ENCODE measurements around the gene DDX20. TPM values are rescaled to one million over a fixed set of nuclear protein-coding genes. Genes with fewer than 3 reads are reported as not detected.

DDX20 gene
- total RNA-seq, 3 donors from 2014 or later = 7.7 to 12.4 (median 8.6) TPM

DNA sequence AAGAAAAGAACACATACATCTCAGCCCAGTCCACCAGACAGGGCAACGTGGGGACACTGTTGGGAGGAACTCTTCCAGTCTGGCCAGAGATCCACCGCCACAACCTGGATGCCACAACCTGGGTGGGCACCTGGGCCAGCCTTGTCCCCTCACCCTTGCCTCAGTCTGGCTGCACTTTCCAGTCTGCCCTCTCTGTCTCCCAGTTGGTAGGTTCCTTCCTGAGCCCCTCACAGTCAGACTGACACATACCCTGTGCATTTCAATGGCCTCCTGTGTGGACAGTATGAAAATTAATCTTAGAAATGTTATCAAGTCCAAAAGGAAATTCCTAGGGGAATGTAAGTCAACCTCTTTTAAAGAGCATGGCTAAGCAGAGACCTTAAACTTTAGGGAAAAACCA lies 49.5 kb downstream of the DDX20 start:
- TF ChIP-seq, protein P1, sequence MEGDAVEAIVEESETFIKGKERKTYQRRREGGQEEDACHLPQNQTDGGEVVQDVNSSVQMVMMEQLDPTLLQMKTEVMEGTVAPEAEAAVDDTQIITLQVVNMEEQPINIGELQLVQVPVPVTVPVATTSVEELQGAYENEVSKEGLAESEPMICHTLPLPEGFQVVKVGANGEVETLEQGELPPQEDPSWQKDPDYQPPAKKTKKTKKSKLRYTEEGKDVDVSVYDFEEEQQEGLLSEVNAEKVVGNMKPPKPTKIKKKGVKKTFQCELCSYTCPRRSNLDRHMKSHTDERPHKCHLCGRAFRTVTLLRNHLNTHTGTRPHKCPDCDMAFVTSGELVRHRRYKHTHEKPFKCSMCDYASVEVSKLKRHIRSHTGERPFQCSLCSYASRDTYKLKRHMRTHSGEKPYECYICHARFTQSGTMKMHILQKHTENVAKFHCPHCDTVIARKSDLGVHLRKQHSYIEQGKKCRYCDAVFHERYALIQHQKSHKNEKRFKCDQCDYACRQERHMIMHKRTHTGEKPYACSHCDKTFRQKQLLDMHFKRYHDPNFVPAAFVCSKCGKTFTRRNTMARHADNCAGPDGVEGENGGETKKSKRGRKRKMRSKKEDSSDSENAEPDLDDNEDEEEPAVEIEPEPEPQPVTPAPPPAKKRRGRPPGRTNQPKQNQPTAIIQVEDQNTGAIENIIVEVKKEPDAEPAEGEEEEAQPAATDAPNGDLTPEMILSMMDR (IDR thresholded peaks at IDR 0.05) = no peak
- Histone ChIP-seq H3K36me3 (ENCODE audit: low read depth) (no peaks in the 10 kb centered on the region), H3K4me3 (no peak overlapping the region), H3K4me1 (ENCODE audit: low read depth) (no peaks in the 10 kb centered on the region), H3K9me3 (no peaks in the 10 kb centered on the region)
- intact Hi-C loops (cut with DNase I, micrococcal nuclease) = no loop called here
- DNase-seq = no peak
- no peak for ATAC-seq

DNA sequence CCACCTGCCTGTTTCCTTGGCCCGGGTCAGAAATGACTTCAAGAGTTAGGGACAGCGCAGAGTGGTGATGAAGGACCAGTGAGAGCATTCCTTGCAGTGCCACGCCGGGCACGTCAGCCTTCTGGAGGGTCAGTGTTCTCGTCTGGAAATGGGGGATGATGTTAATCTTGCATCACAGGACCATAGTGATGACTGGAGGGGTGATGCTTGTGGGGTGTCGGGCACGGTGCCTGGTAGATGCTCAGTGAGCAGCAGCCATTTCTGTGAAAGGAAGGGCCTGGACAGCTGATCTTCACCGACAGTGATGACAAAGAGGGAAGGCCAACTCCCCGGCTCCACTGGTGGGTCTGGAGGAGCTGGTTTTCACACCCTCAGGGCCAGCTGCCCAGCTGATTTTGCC lies 56.2 kb downstream of the DDX20 start:
- Histone ChIP-seq H3K4me3 (no peak overlapping the region), H3K4me1 (ENCODE audit: low read depth) (no peaks in the 10 kb centered on the region), H3K9me3 (no peaks in the 10 kb centered on the region), H3K36me3 (ENCODE audit: low read depth) (no peaks in the 10 kb centered on the region)
- TF ChIP-seq, protein P1 (IDR thresholded peaks at IDR 0.05) = no peak
- intact Hi-C loops (cut with DNase I, micrococcal nuclease) = no loop called here
- DNase-seq = no peak
- no peak for ATAC-seq

DNA sequence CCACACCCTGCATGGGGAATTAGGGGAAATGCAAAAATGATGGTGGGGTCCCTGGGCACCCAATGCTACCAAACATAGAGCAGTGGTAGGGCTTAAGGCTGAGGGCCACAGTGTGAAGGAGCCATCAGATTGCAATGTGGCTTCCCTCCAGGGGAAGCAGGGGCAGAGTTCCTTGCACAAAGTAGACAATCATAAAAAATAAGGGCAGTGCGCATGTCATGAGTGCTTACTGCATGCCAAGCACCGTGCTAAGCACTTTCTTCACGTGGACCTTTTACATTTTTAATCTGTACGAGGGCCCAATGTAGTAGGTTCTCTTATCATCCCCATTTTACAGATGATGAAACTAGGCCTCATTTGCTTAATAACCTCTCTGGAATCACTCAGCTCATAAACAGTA lies 56.6 kb downstream of the DDX20 start:
- ATAC-seq (no peak), DNase-seq (no peak)
- Histone ChIP-seq H3K36me3 (ENCODE audit: low read depth) (no peaks in the 10 kb centered on the region), H3K4me3 (no peak overlapping the region), H3K9me3 (no peaks in the 10 kb centered on the region), H3K4me1 (ENCODE audit: low read depth) (no peaks in the 10 kb centered on the region)
- TF ChIP-seq, protein P1 (IDR thresholded peaks at IDR 0.05) = no peak
- intact Hi-C loops (cut with DNase I, micrococcal nuclease) = no loop called here

DNA sequence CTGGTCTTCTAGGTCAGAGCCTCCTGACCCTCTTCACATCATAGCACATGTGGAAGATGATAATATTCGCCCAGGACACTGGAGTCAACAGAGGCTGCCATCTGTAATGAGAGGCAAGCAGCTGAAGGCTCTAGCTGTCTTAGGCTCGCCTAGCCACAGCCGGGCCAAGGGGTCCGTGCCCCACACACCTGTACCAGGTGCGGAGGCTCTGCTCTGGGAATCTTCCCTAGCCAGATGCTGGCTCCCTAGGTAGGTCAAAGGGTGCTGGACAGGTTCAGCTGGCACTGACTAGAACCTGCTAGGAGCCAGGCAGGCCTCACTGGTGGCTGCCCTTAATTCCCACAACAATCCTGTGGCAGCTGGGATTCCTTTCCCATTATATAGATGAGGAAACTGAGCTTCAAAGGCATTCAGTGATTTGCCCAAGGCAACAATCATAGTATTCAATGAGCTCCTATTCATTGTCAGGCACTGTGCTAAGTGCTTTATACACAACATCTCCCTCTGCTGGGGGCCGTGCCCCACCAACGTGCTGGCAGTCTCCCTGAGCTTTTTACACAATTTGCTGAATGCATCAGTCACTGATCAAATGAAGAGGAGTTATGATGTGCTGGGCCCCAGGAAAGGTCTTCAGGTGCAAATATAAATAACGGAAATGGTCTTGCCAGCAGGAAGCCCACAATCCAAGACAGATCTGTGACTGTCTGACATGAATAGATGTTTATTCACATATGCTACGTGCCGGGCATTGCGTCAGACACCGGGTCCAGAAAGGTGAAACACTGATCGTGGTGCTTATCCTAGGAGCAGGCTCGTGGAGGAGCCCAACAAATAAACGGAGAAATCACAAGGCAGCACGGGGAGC lies 58.0 kb downstream of the DDX20 start:
- TF ChIP-seq, protein P1 (IDR thresholded peaks at IDR 0.05) = no peak
- no peaks in the 10 kb centered on the region for H3K36me3 ChIP-seq (ENCODE audit: low read depth)
- H3K4me3 ChIP-seq = no peak overlapping the region
- H3K4me1 ChIP-seq (ENCODE audit: low read depth) = no peaks in the 10 kb centered on the region
- no peaks in the 10 kb centered on the region for H3K9me3 ChIP-seq
- DNase-seq = no peak
- intact Hi-C loops (cut with DNase I, micrococcal nuclease) = no loop called here
- no peak for ATAC-seq

DNA sequence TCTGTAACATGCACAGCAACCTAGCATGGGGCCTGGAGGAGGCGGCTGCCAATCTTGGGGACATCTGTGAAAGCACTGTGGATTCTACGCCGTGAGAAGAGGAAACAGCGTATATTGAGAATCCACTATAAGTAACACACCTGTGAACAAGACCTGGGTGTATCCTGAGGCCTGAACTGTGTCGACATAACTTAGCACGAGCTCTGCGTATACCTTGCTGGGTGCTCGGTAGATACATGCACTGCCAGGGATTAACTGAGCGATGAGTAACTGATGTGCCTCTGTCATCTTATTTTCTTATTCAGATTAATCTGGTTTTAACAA lies 58.6 kb downstream of the DDX20 start:
- TF ChIP-seq, protein P1 (IDR thresholded peaks at IDR 0.05) = no peak
- ATAC-seq (no peak), DNase-seq (no peak)
- no peaks in the 10 kb centered on the region for H3K9me3 ChIP-seq
- no peaks in the 10 kb centered on the region for H3K36me3 ChIP-seq (ENCODE audit: low read depth)
- intact Hi-C loops (cut with DNase I, micrococcal nuclease) = no loop called here
- H3K4me3 ChIP-seq = no peak overlapping the region
- H3K4me1 ChIP-seq (ENCODE audit: low read depth) = no peaks in the 10 kb centered on the region
